Body of pancreas (tissue), 4 donors: ENCODE measurements around the gene MAD1L1. TPM values are rescaled to one million over a fixed set of nuclear protein-coding genes. Genes with fewer than 3 reads are reported as not detected.

Source experiments
- ATAC-seq: fragments of 150-250 bp; one replicate; pipeline ENCODE4 v1.9.1; 2016
- DNase-seq, 4 donors: peaks; one replicate each; pipeline ENCODE4 v3.0.0-alpha.2; 2019
- H3K27ac ChIP-seq, 4 donors: fragments of 200-600 bp; sonication (generic); 1 replicate in 3 of 4; 2 replicates in 1 of 4; pipeline versions ENCODE4 v1.5.1 to v1.6.1; 2016 to 2019; ENCODE audit warnings: mild to moderate bottlenecking in 1 of 4, mixed read lengths in 1 of 4, moderate library complexity in 1 of 4
- H3K27me3 ChIP-seq, 2 donors: fragments of 200-600 bp; sonication (generic); one replicate each; pipeline ENCODE4 v1.6.0; 2016; ENCODE audit warnings: mild to moderate bottlenecking in 1 of 2
- H3K36me3 ChIP-seq, 2 donors: fragments of 200-600 bp; sonication (generic); replicated peaks in 1 of 2; 2 replicates each; pipeline ENCODE4 v1.5.1; 2016; ENCODE audit warnings: low read depth in 2 of 2; ENCODE audit not compliant: insufficient read depth in 1 of 2
- H3K4me1 ChIP-seq: fragments of 200-600 bp; sonication (generic); one replicate; pipeline ENCODE4 v1.6.0; 2016
- H3K4me3 ChIP-seq, 2 donors: fragments of 200-600 bp; sonication (generic); 1 replicate in 1 of 2; 2 replicates in 1 of 2; pipeline ENCODE4 v1.5.1; 2016 to 2019
- H3K9me3 ChIP-seq, 3 donors: fragments of 200-600 bp; sonication (generic); 1 replicate in 2 of 3; 2 replicates in 1 of 3; pipeline ENCODE4 v1.5.1; 2016
- CTCF ChIP-seq, 7 experiments: fragments of 450-650 bp in 4 of 7; fragments of 200-600 bp in 3 of 7; sonication (generic) in 3 of 7; IDR thresholded peaks; one replicate each; pipeline ENCODE4 v1.5.1; 2016 to 2019; ENCODE audit warnings: antibody characterized with exemption in 7 of 7
- POLR2A ChIP-seq, 3 donors: fragments of 450-650 bp; IDR thresholded peaks; one replicate each; pipeline ENCODE4 v1.6.1; 2016; ENCODE audit warnings: antibody characterized with exemption in 3 of 3, mild to moderate bottlenecking in 2 of 3
- WGBS, 2 donors: methylation state at CpG; one replicate each; pipeline ENCODE4 v1.1.5; 2017; 5-methylcytosine and 5-hydroxymethylcytosine counted together
- intact Hi-C: fragments of 100-400 bp; cut with DNase I; formaldehyde crosslinking; loops from one replicate; pipeline ENCODE4 v1.15.1; 2023
- total RNA-seq, 2 donors: library from RNA; depleted of rRNA; stranded (reverse); fragments of >200 nt; gene quantifications; one replicate each; pipeline ENCODE4 v1.1.0, GENCODE V29; 2016

The MAD1L1 gene
- 10 to 100 TPM; 14.0 to 66.9 TPM for total RNA-seq

- Histone ChIP-seq H3K4me1 (peaks cover 21% of the 10 kb centered on the region), H3K36me3 (no peaks in the 10 kb centered on the region), H3K4me3 (peak within 1 kb of the TSS; percentile 98 to 99), H3K27ac (peak within 1 kb of the TSS in 3 of 4 donors; percentile 27 to 67 (median 32)), H3K27me3 (no peaks in the 10 kb centered on the region), H3K9me3 (no peaks in the 10 kb centered on the region)
- ATAC-seq (peak; percentile 96), DNase-seq (peak; percentile 89 to 91 (median 90))
- TF ChIP-seq POLR2A (IDR thresholded peaks at IDR 0.05) (peak; percentile 2 to 42 (median 42)), CTCF (IDR thresholded peaks at IDR 0.05) (no peak)
- intact Hi-C loops = no loop called here
- 0% methylated on average over 39 to 56 of the region's 63 CpGs for WGBS, 2 donors
These were observed at the start of gene MAD1L1 for GRCh38 chr7:2232766-2233520. Gene MAD1L1 (minus strand): TSS chr7:2232945. CDS start chr7:2230133, 2,812 bp downstream.

GRCh38 chr7:2282185-2282751 is 49.5 kb upstream of the MAD1L1 start:
- DNase-seq (no peak), ATAC-seq (no peak)
- Histone ChIP-seq H3K9me3 (no peaks in the 10 kb centered on the region), H3K4me3 (no peak overlapping the region), H3K27ac (peak overlapping the region in 1 of 4 donors; percentile 16), H3K4me1 (peaks cover 5% of the 10 kb centered on the region), H3K27me3 (no peaks in the 10 kb centered on the region), H3K36me3 (no peaks in the 10 kb centered on the region)
- TF ChIP-seq POLR2A (IDR thresholded peaks at IDR 0.05) = no peak
- TF ChIP-seq CTCF (IDR thresholded peaks at IDR 0.05) = no peak
- 90 to 93% methylated on average over 13 to 14 of the region's 14 CpGs for WGBS, 2 donors
- intact Hi-C loops = no loop called here

- Histone ChIP-seq H3K36me3 (no peaks in the 10 kb centered on the region), H3K4me3 (no peak overlapping the region), H3K4me1 (peaks cover 5% of the 10 kb centered on the region), H3K27ac (peak overlapping the region in 1 of 4 donors; percentile 16), H3K27me3 (no peaks in the 10 kb centered on the region), H3K9me3 (no peaks in the 10 kb centered on the region)
- intact Hi-C loops = no loop called here
- DNase-seq (peak in 2 of 4 donors; percentile 13 to 17), ATAC-seq (no peak)
- TF ChIP-seq CTCF (IDR thresholded peaks at IDR 0.05) (no peak), POLR2A (IDR thresholded peaks at IDR 0.05) (no peak)
- 74 to 89% methylated on average over 7 to 9 of the region's 9 CpGs for WGBS, 2 donors
These were observed 48.8 kb upstream of the MAD1L1 start for GRCh38 chr7:2281541-2281940.

GRCh38 chr7:2280424-2280823 is 47.7 kb upstream of the MAD1L1 start:
- TF ChIP-seq CTCF (IDR thresholded peaks at IDR 0.05) (no peak), POLR2A (IDR thresholded peaks at IDR 0.05) (no peak)
- 53 to 70% methylated on average over 2 of the region's 2 CpGs for WGBS, 2 donors
- Histone ChIP-seq H3K9me3 (no peaks in the 10 kb centered on the region), H3K27me3 (no peaks in the 10 kb centered on the region), H3K27ac (no peak overlapping the region), H3K4me3 (no peak overlapping the region), H3K36me3 (no peaks in the 10 kb centered on the region), H3K4me1 (peaks cover 5% of the 10 kb centered on the region)
- intact Hi-C loops = no loop called here
- ATAC-seq = no peak
- no peak for DNase-seq
